H1 (cell line): ENCODE measurements around the gene TRPM1. TPM values are rescaled to one million over a fixed set of nuclear protein-coding genes. Genes with fewer than 3 reads are reported as not detected.

ENCODE experiments used
- YY1 ChIP-seq: IDR thresholded peaks from 2 replicates; pipeline ENCODE4 v1.6.1; 2011; ENCODE audit warnings: low read depth, mild to moderate bottlenecking, low read length
- ZNF274 ChIP-seq: IDR thresholded peaks from 2 replicates; pipeline ENCODE4 v1.7.0; 2012; ENCODE audit warnings: low read length, borderline replicate concordance; ENCODE audit errors: extremely low read depth
- polyA plus RNA-seq, 7 experiments: library from polyadenylated mRNA; depleted of rRNA in 3 of 7; stranded (reverse) in 5 of 7; unstranded in 2 of 7; fragments of >200 nt in 5 of 7; fragments of 200-250 nt in 2 of 7; gene quantifications; 1 replicate in 5 of 7; 2 replicates in 1 of 7; 4 replicates in 1 of 7; pipeline versions ENCODE4 v1.2.1 to v1.2.3, GENCODE V29; 2011 to 2013; ENCODE audit warnings: missing spikeins in 2 of 7, mixed read lengths in 2 of 7
- total RNA-seq: library from RNA; stranded (reverse); fragmentation: NEBNext Ultra II Directional; extraction: Animal tissue kit (Norgen Biotek cat#: 25700); gene quantifications from 2 replicates; pipeline ENCODE4 v1.2.1, GENCODE V29; 2021
- TF ChIP-seq, protein P1 (sequence below): IDR thresholded peaks from 2 replicates; pipeline ENCODE4 v1.6.1; 2011; ENCODE audit warnings: low read depth, mild to moderate bottlenecking, low read length; ENCODE audit not compliant: insufficient read depth

The TRPM1 gene
- total and polyA plus RNA-seq, 2 of the 8 experiments (the other 6 are each of a cell fraction or from before 2014, with no cell fraction given) = 0.05 TPM; not detected in 1

DNA sequence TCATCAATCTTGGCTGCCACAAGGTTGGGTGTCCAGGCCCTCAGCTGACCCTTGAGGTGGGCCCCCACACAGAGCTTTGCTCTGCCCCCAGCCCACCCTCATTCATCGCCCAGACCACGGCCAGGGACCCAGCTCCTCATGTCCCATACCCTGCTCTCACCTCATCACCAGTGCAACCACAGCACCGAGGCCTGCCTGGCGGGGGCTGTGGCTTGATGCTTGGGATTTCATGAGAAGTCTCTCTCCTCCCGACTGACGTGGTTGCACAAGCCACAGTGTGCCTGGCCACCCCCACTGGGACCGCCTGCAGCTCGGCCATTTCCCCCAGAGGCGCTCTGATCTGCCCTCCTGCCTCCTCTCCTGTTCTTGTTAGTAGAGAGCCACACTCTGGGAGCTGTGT is 64.7 kb downstream of the TRPM1 start (continued):
- TF ChIP-seq, protein P1, sequence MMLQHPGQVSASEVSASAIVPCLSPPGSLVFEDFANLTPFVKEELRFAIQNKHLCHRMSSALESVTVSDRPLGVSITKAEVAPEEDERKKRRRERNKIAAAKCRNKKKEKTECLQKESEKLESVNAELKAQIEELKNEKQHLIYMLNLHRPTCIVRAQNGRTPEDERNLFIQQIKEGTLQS = no peak
- TF ChIP-seq ZNF274 (no peak), YY1 (no peak)
- TF ChIP-seq, all 59 proteins: peak for 0
